ENCODE data around the gene R3HDML. TPM values are rescaled to one million over a fixed set of nuclear protein-coding genes. Genes with fewer than 3 reads are reported as not detected.
A peak's percentile ranks its signal among the peaks of the same experiment; 100 is the strongest.
"Not testable (repeated sequence)": the region's sequence is repeated elsewhere in the genome, so short reads cannot be mapped to it uniquely, and the experiment has no call there.

The R3HDML gene
- total RNA-seq, 2 donors from 2014 or later: not detected

DNA sequence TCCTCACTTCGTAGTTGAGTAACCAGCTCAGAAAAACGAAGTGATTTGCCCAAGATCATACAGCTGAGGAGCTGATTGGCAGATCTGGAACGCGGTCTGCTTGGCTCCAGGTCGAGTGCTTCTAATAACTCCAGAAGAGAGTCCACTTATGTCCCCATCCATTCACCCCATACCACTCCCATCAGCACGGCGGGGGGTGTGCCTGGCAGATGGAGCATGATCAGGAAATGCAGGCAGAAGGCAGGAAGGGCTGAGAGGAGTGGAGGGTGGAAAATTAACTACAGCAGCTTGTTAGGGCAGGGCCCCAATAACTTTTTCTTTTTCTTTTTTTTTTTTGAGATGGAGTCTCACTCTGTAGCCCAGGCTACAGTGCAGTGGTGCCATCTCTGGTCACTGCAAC, 40.8 kb upstream of the R3HDML start:
- intact Hi-C loops (cut with DNase I): no loop called here
- ATAC-seq: no peak
- no peak for TF ChIP-seq POLR2A (IDR thresholded peaks at IDR 0.05)
- H3K9me3 ChIP-seq: no peaks in the 10 kb centered on the region
- no peaks in the 10 kb centered on the region for H3K36me3 ChIP-seq (replicated peaks in 1 of 2; ENCODE audit: insufficient read depth in 1 of 2, low read depth in 2 of 2)
- H3K4me1 ChIP-seq: no peaks in the 10 kb centered on the region
- DNase-seq: no peak
- 78 to 86% methylated on average over 7 of the region's 7 CpGs for WGBS, 2 donors
- H3K4me3 ChIP-seq: no peak overlapping the region
- no peaks in the 10 kb centered on the region for H3K27me3 ChIP-seq
- H3K27ac ChIP-seq: no peak overlapping the region

GRCh38 chr20:44297721-44298120, 39.1 kb upstream of the R3HDML start:
- no peak for TF ChIP-seq POLR2A (IDR thresholded peaks at IDR 0.05)
- TF ChIP-seq CTCF (IDR thresholded peaks at IDR 0.05): no peak
- Histone ChIP-seq H3K27me3 (no peaks in the 10 kb centered on the region), H3K4me3 (no peak overlapping the region), H3K27ac (no peak overlapping the region), H3K9me3 (no peaks in the 10 kb centered on the region), H3K36me3 (replicated peaks in 1 of 2; ENCODE audit: insufficient read depth in 1 of 2, low read depth in 2 of 2) (no peaks in the 10 kb centered on the region), H3K4me1 (peaks cover 11% of the 10 kb centered on the region)
- intact Hi-C loops (cut with DNase I): no loop called here
- WGBS, 2 donors: 90 to 94% methylated on average over 4 of the region's 4 CpGs
- ATAC-seq: no peak
- DNase-seq: no peak

- 96% methylated on average over 26 of the region's 42 CpGs; no CpG with 5 or more reads in 1 of the 2 donors for WGBS, 2 donors
- peaks cover 13% of the 10 kb centered on the region for H3K4me1 ChIP-seq
- DNase-seq; H3K9me3 ChIP-seq; H3K4me3 ChIP-seq; ATAC-seq; H3K27me3 ChIP-seq; intact Hi-C loops (cut with DNase I); H3K27ac ChIP-seq; H3K36me3 ChIP-seq (replicated peaks in 1 of 2; ENCODE audit: insufficient read depth in 1 of 2, low read depth in 2 of 2): not testable (repeated sequence)
Observed at GRCh38 chr20:44299011-44299535, 37.8 kb upstream of the R3HDML start.

DNA sequence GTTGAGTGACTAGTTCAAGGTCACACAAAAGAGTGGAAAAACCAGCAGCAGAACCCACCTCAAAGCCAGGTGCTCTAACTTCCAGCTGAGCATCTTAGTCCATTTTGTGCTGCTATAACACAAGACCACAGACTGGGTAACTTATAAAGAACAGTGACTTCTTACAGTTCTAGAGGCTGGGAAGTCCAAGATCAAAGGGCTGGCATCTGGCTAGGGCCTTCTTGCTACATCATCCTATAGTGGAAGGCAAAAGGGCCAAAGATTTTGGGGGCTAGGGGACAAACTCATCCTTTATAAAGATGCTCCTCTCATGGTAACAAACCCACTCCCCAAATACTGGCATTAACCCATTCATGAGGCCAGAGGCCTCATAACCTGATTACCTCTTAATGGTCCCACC, 35.6 kb upstream of the R3HDML start:
- ATAC-seq: no peak
- no peak for TF ChIP-seq POLR2A (IDR thresholded peaks at IDR 0.05)
- no peak for TF ChIP-seq CTCF (IDR thresholded peaks at IDR 0.05)
- no peaks in the 10 kb centered on the region for H3K27me3 ChIP-seq
- no peak for DNase-seq
- H3K9me3 ChIP-seq: no peaks in the 10 kb centered on the region
- H3K4me1 ChIP-seq: peaks cover 35% of the 10 kb centered on the region
- no peak overlapping the region for H3K27ac ChIP-seq
- H3K4me3 ChIP-seq: no peak overlapping the region
- intact Hi-C loops (cut with DNase I): no loop called here
- H3K36me3 ChIP-seq (replicated peaks in 1 of 2; ENCODE audit: insufficient read depth in 1 of 2, low read depth in 2 of 2): no peaks in the 10 kb centered on the region

GRCh38 chr20:44302026-44302669, 34.7 kb upstream of the R3HDML start:
- H3K36me3 ChIP-seq (replicated peaks in 1 of 2; ENCODE audit: insufficient read depth in 1 of 2, low read depth in 2 of 2): no peaks in the 10 kb centered on the region
- ATAC-seq: peak; percentile 72
- peak overlapping the region in 3 of 4 donors; percentile 43 to 64 (median 49) for H3K27ac ChIP-seq
- TF ChIP-seq CTCF (IDR thresholded peaks at IDR 0.05): no peak
- TF ChIP-seq POLR2A (IDR thresholded peaks at IDR 0.05): no peak
- intact Hi-C loops (cut with DNase I): no loop called here
- no peaks in the 10 kb centered on the region for H3K9me3 ChIP-seq
- DNase-seq: peak; percentile 25 to 38 (median 28)
- WGBS, 2 donors: 20% methylated on average over 4 to 5 of the region's 5 CpGs
- H3K27me3 ChIP-seq: no peaks in the 10 kb centered on the region
- peaks cover 43% of the 10 kb centered on the region for H3K4me1 ChIP-seq
- no peak overlapping the region for H3K4me3 ChIP-seq

DNA sequence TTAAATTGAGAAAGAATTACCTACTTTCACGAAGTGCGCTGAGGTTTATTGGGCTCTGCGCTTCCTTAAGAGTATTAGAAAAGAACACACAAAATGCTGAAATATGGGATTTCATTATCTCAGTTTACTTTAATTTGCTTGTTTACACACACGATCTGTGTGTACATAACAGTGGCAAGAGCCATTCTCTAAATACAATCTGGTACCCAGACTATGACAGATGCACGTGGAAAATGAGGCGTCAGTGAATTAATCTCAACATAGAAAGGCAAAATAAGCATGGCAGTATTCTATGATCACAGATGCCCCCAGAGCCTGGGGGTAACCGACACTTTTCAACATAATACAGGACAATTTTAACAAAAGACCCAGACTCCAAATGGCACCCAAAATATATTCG, 34.1 kb upstream of the R3HDML start:
- ATAC-seq (no peak), DNase-seq (no peak)
- WGBS, 2 donors: 63 to 68% methylated on average over 8 of the region's 8 CpGs

More for the DNA sequence above, 34.1 kb upstream of the R3HDML start:
- TF ChIP-seq CTCF (IDR thresholded peaks at IDR 0.05) (no peak), POLR2A (IDR thresholded peaks at IDR 0.05) (no peak)
- Histone ChIP-seq H3K36me3 (replicated peaks in 1 of 2; ENCODE audit: insufficient read depth in 1 of 2, low read depth in 2 of 2) (no peaks in the 10 kb centered on the region), H3K27me3 (no peaks in the 10 kb centered on the region), H3K4me3 (no peak overlapping the region), H3K4me1 (peaks cover 43% of the 10 kb centered on the region), H3K9me3 (no peaks in the 10 kb centered on the region), H3K27ac (peak overlapping the region in 3 of 4 donors; percentile 43 to 64 (median 49))
- intact Hi-C loops (cut with DNase I): no loop called here
